HCT116 (cell line): Measurements from ENCODE around the gene GRID2. TPM values are rescaled to one million over a fixed set of nuclear protein-coding genes. Genes with fewer than 3 reads are reported as not detected.

Experiments used
- ATAC-seq: fragments of 200-7000 bp; cut with Tn5 transposase; 2 replicates; pipeline ENCODE4 v1.9.1; 2020; ENCODE audit warnings: mild to moderate bottlenecking, moderate library complexity
- BruUV-seq: library from RNA; stranded (reverse); fragments of 400-500 nt; replicated peaks from 2 replicates; lab custom pipeline; 2021; lab: Mats Ljungman, UMichigan
- CTCF ChIA-PET: fragments of 300-600 bp; sonication (Branson Sonifier 250); formaldehyde crosslinking; loops from one replicate; lab custom pipeline; 2021; ENCODE audit warnings: antibody characterized with exemption; lab: Charles Lee
- POLR2A ChIA-PET: fragments of 300-600, 350-600 bp; sonication (Branson Sonifier 250); formaldehyde crosslinking; loops from one replicate; lab custom pipeline; 2021; ENCODE audit warnings: antibody characterized with exemption; lab: Charles Lee
- RAD21 ChIA-PET, 2 experiments: fragments of 300-600 bp; sonication (Branson Sonifier 250); formaldehyde crosslinking; loops; one replicate each; lab custom pipeline; 2023; ENCODE audit warnings: low total read pairs in 2 of 2; ENCODE audit not compliant: uncharacterized antibody in 2 of 2, unreplicated experiment in 2 of 2, low non-redundant PET in 1 of 2; lab: Charles Lee
- DNase-seq: peaks from one replicate; pipeline ENCODE4 v3.0.0-alpha.2; 2010; ENCODE audit warnings: low read depth, low spot score
- H2AFZ ChIP-seq: fragments of 200-600 bp; shearing (Covaris generic), sonication (generic); 2 replicates; pipeline ENCODE4 v1.6.1; 2017; ENCODE audit warnings: low read depth, mixed run types, mixed read lengths, antibody characterized with exemption, low read length; ENCODE audit not compliant: poor library complexity, severe bottlenecking
- H3K27ac ChIP-seq: 2 replicates; pipeline ENCODE4 v1.5.1; 2012; ENCODE audit warnings: low read depth, low read length
- H3K27me3 ChIP-seq: fragments of 200-600 bp; sonication (generic); 2 replicates; pipeline ENCODE4 v1.6.1; 2016; ENCODE audit warnings: mixed run types, low read length, mixed read lengths; ENCODE audit not compliant: insufficient read depth
- H3K36me3 ChIP-seq, 2 experiments: fragments of 200-500 bp in 1 of 2; fragments of 200-600 bp in 1 of 2; sonication (Bioruptor generic) in 1 of 2; sonication (generic) in 1 of 2; 2 replicates each; pipeline versions ENCODE4 v1.5.1 to v1.6.1; 2014 to 2016; ENCODE audit warnings: low read length in 2 of 2, inconsistent platforms in 1 of 2, mixed read lengths in 1 of 2, mixed run types in 1 of 2; ENCODE audit not compliant: insufficient read depth in 2 of 2, control insufficient read depth in 1 of 2
- H3K4me1 ChIP-seq, 2 experiments: fragments of 200-600 bp in 1 of 2; sonication (generic) in 1 of 2; 2 replicates each; pipeline versions ENCODE4 v1.5.1 to v1.6.1; 2012 to 2017; ENCODE audit warnings: low read length in 2 of 2, inconsistent platforms in 1 of 2, mild to moderate bottlenecking in 1 of 2, mixed read lengths in 1 of 2, mixed run types in 1 of 2, moderate library complexity in 1 of 2; ENCODE audit not compliant: insufficient read depth in 2 of 2, control insufficient read depth in 1 of 2
- H3K4me2 ChIP-seq: fragments of 200-600 bp; sonication (generic); 2 replicates; pipeline ENCODE4 v1.6.1; 2017; ENCODE audit warnings: mixed run types, low read length, mixed read lengths
- H3K4me3 ChIP-seq, 2 experiments: fragments of 200-600 bp in 1 of 2; sonication (generic) in 1 of 2; replicated peaks in 1 of 2; 2 replicates each; pipeline ENCODE4 v1.5.1; 2011 to 2016; ENCODE audit warnings: low read length in 2 of 2, control low read depth in 1 of 2, low read depth in 1 of 2, mild to moderate bottlenecking in 1 of 2, mixed read lengths in 1 of 2, mixed run types in 1 of 2
- H3K79me2 ChIP-seq: fragments of 200-600 bp; sonication (generic); 2 replicates; pipeline ENCODE4 v1.6.1; 2017; ENCODE audit warnings: mild to moderate bottlenecking, mixed run types, low read length, moderate library complexity, mixed read lengths; ENCODE audit not compliant: insufficient read depth
- H3K9ac ChIP-seq: fragments of 200-600 bp; sonication (generic); 2 replicates; pipeline ENCODE4 v1.6.1; 2016; ENCODE audit warnings: low read length, mixed read lengths
- H3K9me2 ChIP-seq: fragments of 200-600 bp; sonication (generic), shearing (Covaris generic); 2 replicates; pipeline ENCODE4 v1.6.1; 2017; ENCODE audit warnings: mixed run types, mild to moderate bottlenecking, moderate library complexity; ENCODE audit not compliant: insufficient read depth
- H3K9me3 ChIP-seq, 2 experiments: fragments of 200-500 bp in 1 of 2; fragments of 200-600 bp in 1 of 2; sonication (Bioruptor generic) in 1 of 2; sonication (generic) in 1 of 2; 2 replicates each; pipeline ENCODE4 v1.6.1; 2014 to 2017; ENCODE audit warnings: low read length in 2 of 2, mixed read lengths in 2 of 2, inconsistent platforms in 1 of 2, low read depth in 1 of 2, mild to moderate bottlenecking in 1 of 2, mixed run types in 1 of 2, moderate library complexity in 1 of 2; ENCODE audit not compliant: control insufficient read depth in 1 of 2, insufficient read depth in 1 of 2
- H4K20me1 ChIP-seq: fragments of 200-600 bp; sonication (generic), shearing (Covaris generic); 2 replicates; pipeline ENCODE4 v1.6.1; 2017; ENCODE audit warnings: mixed run types, mild to moderate bottlenecking, moderate library complexity; ENCODE audit not compliant: insufficient read depth
- ATF3 ChIP-seq: IDR thresholded peaks from 2 replicates; pipeline ENCODE4 v1.6.1; 2012
- CEBPB ChIP-seq: IDR thresholded peaks from 2 replicates; pipeline ENCODE4 v1.6.1; 2012; ENCODE audit warnings: low read depth
- CTCF ChIP-seq, 3 experiments: fragments of 200-600 bp in 1 of 3; sonication (generic) in 1 of 3; IDR thresholded peaks in 2 of 3; conservative IDR thresholded peaks in 1 of 3; 2 replicates each; pipeline ENCODE4 v1.5.1; 2012 to 2017; ENCODE audit warnings: low read depth in 2 of 3, low read length in 2 of 3, antibody characterized with exemption in 1 of 3, borderline replicate concordance in 1 of 3, control low read depth in 1 of 3, mild to moderate bottlenecking in 1 of 3, mixed read lengths in 1 of 3, mixed run types in 1 of 3, moderate library complexity in 1 of 3; ENCODE audit not compliant: insufficient read depth in 1 of 3
- EGR1 ChIP-seq: IDR thresholded peaks from 2 replicates; pipeline ENCODE4 v1.6.1; 2012; ENCODE audit warnings: low read depth
- ELF1 ChIP-seq: IDR thresholded peaks from 2 replicates; pipeline ENCODE4 v1.6.1; 2012; ENCODE audit warnings: low read depth, borderline replicate concordance
- EZH2 ChIP-seq: fragments of 200-600 bp; sonication (generic); IDR thresholded peaks from 2 replicates; pipeline ENCODE4 v1.6.1; 2017; ENCODE audit warnings: antibody characterized with exemption, mixed run types
- EZH2phosphoT487 ChIP-seq: fragments of 200-600 bp; IDR thresholded peaks from 2 replicates; pipeline ENCODE4 v1.6.1; 2018; ENCODE audit warnings: antibody characterized with exemption, borderline replicate concordance
- FOSL1 ChIP-seq: IDR thresholded peaks from 2 replicates; pipeline ENCODE4 v1.6.1; 2012; ENCODE audit warnings: low read depth
- JUND ChIP-seq: IDR thresholded peaks from 2 replicates; pipeline ENCODE4 v1.6.1; 2012
- MAX ChIP-seq: IDR thresholded peaks from 2 replicates; pipeline ENCODE4 v1.6.1; 2012
- POLR2AphosphoS5 ChIP-seq: IDR thresholded peaks from 2 replicates; pipeline ENCODE4 v1.6.1; 2011; ENCODE audit warnings: mild to moderate bottlenecking, low read depth, low read length, moderate library complexity
- RAD21 ChIP-seq: IDR thresholded peaks from 2 replicates; pipeline ENCODE4 v1.6.1; 2012; ENCODE audit warnings: low read depth, mild to moderate bottlenecking
- REST ChIP-seq: IDR thresholded peaks from 2 replicates; pipeline ENCODE4 v1.6.1; 2012; ENCODE audit warnings: low read depth
- SIN3A ChIP-seq: IDR thresholded peaks from 2 replicates; pipeline ENCODE4 v1.6.1; 2012; ENCODE audit warnings: low read depth
- SP1 ChIP-seq: IDR thresholded peaks from 2 replicates; pipeline ENCODE4 v1.6.1; 2012; ENCODE audit warnings: low read depth
- SRF ChIP-seq: IDR thresholded peaks from 2 replicates; pipeline ENCODE4 v1.6.1; 2012; ENCODE audit warnings: low read depth
- YY1 ChIP-seq: IDR thresholded peaks from 2 replicates; pipeline ENCODE4 v1.6.1; 2011; ENCODE audit warnings: low read length, low read depth, moderate library complexity, mild to moderate bottlenecking; ENCODE audit not compliant: insufficient replicate concordance; ENCODE audit errors: extremely low read depth
- ZFX ChIP-seq: fragments of 450-650 bp; IDR thresholded peaks from 2 replicates; pipeline ENCODE4 v1.6.1; 2017
- ZNF274 ChIP-seq: fragments of 200-500 bp; sonication (Bioruptor generic); IDR thresholded peaks from 2 replicates; pipeline ENCODE4 v1.6.1; 2014; ENCODE audit warnings: mild to moderate bottlenecking, low read depth, low read length, inconsistent platforms
- intact Hi-C: fragments of 100-400 bp; cut with micrococcal nuclease; formaldehyde crosslinking; loops from 2 replicates; pipeline ENCODE4 v1.10.0; 2022
- total RNA-seq: library from RNA; stranded (reverse); gene quantifications from one replicate; pipeline ENCODE4 v1.2.1, GENCODE V29; 2021; ENCODE audit not compliant: unreplicated experiment

The GRID2 gene
- total RNA-seq, 1 experiment from 2014 or later, result not detected

- Histone ChIP-seq H3K27me3 (no peaks in the 10 kb centered on the region), H3K4me2 (no peak overlapping the region), H4K20me1 (no peaks in the 10 kb centered on the region), H2AFZ (no peak overlapping the region), H3K9me2 (no peaks in the 10 kb centered on the region), H3K27ac (no peak overlapping the region), H3K9ac (no peak overlapping the region), H3K4me1 (no peaks in the 10 kb centered on the region), H3K4me3 (no peak overlapping the region), H3K79me2 (no peaks in the 10 kb centered on the region), H3K36me3 (no peaks in the 10 kb centered on the region), H3K9me3 (no peaks in the 10 kb centered on the region)
- RAD21 ChIA-PET, result no interaction called here
- DNase-seq (no peak), ATAC-seq (no peak)
- POLR2A ChIA-PET, result no interaction called here
- intact Hi-C loops, result no loop called here
- TF ChIP-seq POLR2AphosphoS5, result no peak
- TF ChIP-seq EZH2phosphoT487, result no peak
- TF ChIP-seq REST, result no peak
- TF ChIP-seq CEBPB, result no peak
- no peak for TF ChIP-seq RAD21
- no peak for TF ChIP-seq EZH2
- no peak for TF ChIP-seq CTCF (IDR thresholded peaks at IDR 0.05 in 2 of 3, conservative IDR thresholded peaks at IDR 0.05 in 1 of 3; ENCODE audit: borderline replicate concordance in 1 of 3, insufficient read depth in 1 of 3, low read depth in 2 of 3, low read length in 2 of 3)
- TF ChIP-seq YY1, result no peak
- no peak for TF ChIP-seq JUND
- no peak for TF ChIP-seq EGR1
- TF ChIP-seq ATF3, result no peak
- TF ChIP-seq ZNF274, result no peak
- TF ChIP-seq ELF1, result no peak
- no peak for TF ChIP-seq SRF
- TF ChIP-seq SP1, result no peak
- TF ChIP-seq MAX, result no peak
- TF ChIP-seq FOSL1, result no peak
- no peak for TF ChIP-seq ZFX
- no peak for TF ChIP-seq SIN3A
- CTCF ChIA-PET, result no interaction called here
- BruUV-seq, result no TSS peak
These were observed 726.9 kb downstream of the GRID2 start for GRCh38 chr4:93030670-93031069.
